Measurements from ENCODE around the gene HMGN2.

HMGN2 gene

DNA sequence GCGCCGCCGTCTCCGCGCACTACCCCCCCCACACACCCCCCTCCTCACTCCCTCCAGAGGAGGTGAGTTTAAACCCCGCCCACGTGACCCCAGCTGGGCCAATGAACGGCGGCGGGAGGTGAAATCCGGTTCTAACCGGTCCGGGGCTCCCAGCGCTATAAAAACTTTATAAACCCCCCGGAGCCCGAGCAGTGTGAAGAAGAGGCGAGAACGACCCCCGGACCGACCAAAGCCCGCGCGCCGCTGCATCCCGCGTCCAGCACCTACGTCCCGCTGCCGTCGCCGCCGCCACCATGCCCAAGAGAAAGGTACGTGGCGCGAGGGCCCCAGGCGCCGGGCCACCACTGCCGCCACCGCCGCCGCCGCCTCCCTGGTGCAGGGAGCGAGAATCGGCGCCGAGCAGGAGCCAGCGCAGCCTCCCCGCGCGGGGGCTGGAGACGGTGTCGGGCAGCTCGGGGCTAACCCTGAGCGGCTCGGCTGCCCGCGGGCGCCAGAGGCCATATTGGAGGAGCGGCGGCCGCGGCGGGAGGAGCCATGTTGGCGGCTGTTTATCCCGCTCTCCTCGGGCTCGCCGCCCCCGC lies at the start of gene HMGN2:
HMGN2 (plus strand) TSS at position 121 of the 581 bp plus-strand sequence; CDS start at position 294, 173 bp downstream.
- Histone ChIP-seq H3K4me3 (ENCODE audit: low read depth in 1 of 2, low read length in 1 of 2) (peak within 1 kb of the TSS; percentile 94 to 99), H3K27me3 (no peaks in the 10 kb centered on the region), H3K27ac (peak within 1 kb of the TSS; percentile 98), H3K4me1 (ENCODE audit: control insufficient read depth in 1 of 2, insufficient read depth in 1 of 2, low read depth in 1 of 2, low read length in 1 of 2) (peaks cover 53 to 61% of the 10 kb centered on the region in 2 experiments), H3K9me3 (no peaks in the 10 kb centered on the region), H3K36me3 (peaks cover 40% of the 10 kb centered on the region)
- TF ChIP-seq, protein P1, sequence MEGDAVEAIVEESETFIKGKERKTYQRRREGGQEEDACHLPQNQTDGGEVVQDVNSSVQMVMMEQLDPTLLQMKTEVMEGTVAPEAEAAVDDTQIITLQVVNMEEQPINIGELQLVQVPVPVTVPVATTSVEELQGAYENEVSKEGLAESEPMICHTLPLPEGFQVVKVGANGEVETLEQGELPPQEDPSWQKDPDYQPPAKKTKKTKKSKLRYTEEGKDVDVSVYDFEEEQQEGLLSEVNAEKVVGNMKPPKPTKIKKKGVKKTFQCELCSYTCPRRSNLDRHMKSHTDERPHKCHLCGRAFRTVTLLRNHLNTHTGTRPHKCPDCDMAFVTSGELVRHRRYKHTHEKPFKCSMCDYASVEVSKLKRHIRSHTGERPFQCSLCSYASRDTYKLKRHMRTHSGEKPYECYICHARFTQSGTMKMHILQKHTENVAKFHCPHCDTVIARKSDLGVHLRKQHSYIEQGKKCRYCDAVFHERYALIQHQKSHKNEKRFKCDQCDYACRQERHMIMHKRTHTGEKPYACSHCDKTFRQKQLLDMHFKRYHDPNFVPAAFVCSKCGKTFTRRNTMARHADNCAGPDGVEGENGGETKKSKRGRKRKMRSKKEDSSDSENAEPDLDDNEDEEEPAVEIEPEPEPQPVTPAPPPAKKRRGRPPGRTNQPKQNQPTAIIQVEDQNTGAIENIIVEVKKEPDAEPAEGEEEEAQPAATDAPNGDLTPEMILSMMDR (IDR thresholded peaks at IDR 0.05), result no peak

DNA sequence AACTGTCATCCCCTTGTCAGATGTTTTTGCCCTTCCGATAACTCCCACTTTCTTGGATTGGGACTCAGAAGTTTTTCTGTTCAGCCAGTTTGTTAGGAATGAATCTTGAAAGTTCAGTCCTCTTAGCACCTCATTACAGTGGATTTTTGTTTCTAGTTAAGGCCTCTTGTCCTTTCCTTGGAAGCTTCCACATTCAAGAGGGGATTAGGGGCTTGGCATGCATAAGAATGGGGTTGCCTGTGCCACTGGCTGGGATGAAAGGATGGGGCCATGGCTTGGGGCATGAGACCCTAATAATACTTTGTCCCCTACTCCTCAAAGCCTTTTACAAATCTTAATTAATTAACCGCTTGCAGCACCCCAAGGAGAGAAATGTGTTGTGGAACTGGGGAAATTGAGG lies 42.5 kb upstream of the HMGN2 start:
- TF ChIP-seq, protein P1 (IDR thresholded peaks at IDR 0.05), result no peak
- no peaks in the 10 kb centered on the region for H3K9me3 ChIP-seq
- H3K4me1 ChIP-seq (ENCODE audit: control insufficient read depth in 1 of 2, insufficient read depth in 1 of 2, low read depth in 1 of 2, low read length in 1 of 2), result peaks cover 16 to 30% of the 10 kb centered on the region in 2 experiments

DNA sequence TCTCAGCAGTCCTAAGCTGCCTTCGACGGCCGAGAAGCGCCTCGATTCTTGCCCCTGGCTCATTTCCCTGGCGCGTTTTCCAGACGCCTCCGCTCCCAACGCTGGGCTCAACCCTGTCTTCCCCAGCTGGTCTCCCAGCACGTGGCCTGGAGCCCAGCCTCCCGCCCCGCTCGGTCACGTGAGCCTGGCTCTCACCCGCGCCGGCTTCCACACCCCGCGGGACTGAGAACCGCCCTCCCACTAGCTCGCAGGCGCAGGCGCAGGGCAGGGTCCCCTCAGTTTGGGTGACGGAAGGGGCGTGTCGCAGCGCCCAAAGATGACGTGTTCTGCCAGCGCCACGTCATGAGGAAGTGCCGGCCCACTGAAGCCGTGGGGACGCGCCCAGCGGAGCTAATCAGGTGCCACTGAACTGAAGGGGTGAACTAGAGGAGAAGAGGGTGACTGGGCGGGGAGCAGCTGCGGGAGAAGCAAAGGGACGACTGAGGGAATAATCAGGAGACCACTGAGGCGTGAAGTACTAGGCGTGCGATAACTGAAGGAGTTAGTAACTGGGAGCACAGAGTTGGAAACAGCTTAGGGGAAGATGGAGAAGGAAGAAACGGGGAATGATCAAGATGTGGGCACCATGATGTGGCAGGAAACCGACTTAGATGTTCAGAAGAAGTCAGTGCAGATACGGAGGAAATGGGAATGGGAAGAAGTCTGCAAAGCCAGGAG lies 40.1 kb upstream of the HMGN2 start, which contains the start of gene DHDDS:
DHDDS (plus strand) TSS at position 343 of the 717 bp plus-strand sequence. CDS start 625 bp downstream, outside the sequence.
- Histone ChIP-seq H3K4me1 (ENCODE audit: control insufficient read depth in 1 of 2, insufficient read depth in 1 of 2, low read depth in 1 of 2, low read length in 1 of 2) (peaks cover 16 to 30% of the 10 kb centered on the region in 2 experiments), H3K27me3 (peaks cover 6% of the 10 kb centered on the region), H3K9me3 (no peaks in the 10 kb centered on the region), H3K36me3 (peaks cover 7% of the 10 kb centered on the region), H3K27ac (peak within 1 kb of the TSS; percentile 83), H3K4me3 (ENCODE audit: low read depth in 1 of 2, low read length in 1 of 2) (peak within 1 kb of the TSS; percentile 80 to 83)
- TF ChIP-seq, protein P1 (IDR thresholded peaks at IDR 0.05), result peak; percentile 46

More for the DNA sequence above, 42.5 kb upstream of the HMGN2 start:
- Histone ChIP-seq H3K36me3 (no peaks in the 10 kb centered on the region), H3K4me3 (ENCODE audit: low read depth in 1 of 2, low read length in 1 of 2) (no peak overlapping the region), H3K27ac (no peak overlapping the region), H3K27me3 (peaks cover 11% of the 10 kb centered on the region)

DNA sequence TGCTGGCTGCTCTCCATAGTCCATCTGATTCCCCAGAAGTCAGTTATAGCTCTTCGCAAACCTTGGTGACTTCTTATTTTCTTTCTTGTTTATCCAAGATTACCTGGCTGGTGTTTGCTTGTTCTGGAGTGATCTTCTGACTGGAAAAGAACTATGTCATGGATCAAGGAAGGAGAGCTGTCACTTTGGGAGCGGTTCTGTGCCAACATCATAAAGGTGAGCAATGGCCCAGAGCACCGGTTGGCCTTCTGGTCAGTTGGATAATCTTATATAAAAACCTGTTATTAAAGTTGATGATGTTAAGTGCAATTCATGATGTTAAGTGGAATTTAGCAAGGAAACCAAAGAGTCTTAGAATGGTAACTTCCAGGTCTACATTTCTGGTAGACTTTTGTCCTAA lies 39.4 kb upstream of the HMGN2 start:
- TF ChIP-seq, protein P1 (IDR thresholded peaks at IDR 0.05), result no peak
- peaks cover 6% of the 10 kb centered on the region for H3K27me3 ChIP-seq
- peak overlapping the region; percentile 83 for H3K27ac ChIP-seq
- H3K4me1 ChIP-seq (ENCODE audit: control insufficient read depth in 1 of 2, insufficient read depth in 1 of 2, low read depth in 1 of 2, low read length in 1 of 2), result peaks cover 16 to 30% of the 10 kb centered on the region in 2 experiments
- H3K4me3 ChIP-seq (ENCODE audit: low read depth in 1 of 2, low read length in 1 of 2), result peak overlapping the region; percentile 80 to 83
- H3K9me3 ChIP-seq, result no peaks in the 10 kb centered on the region
- H3K36me3 ChIP-seq, result peaks cover 14% of the 10 kb centered on the region

DNA sequence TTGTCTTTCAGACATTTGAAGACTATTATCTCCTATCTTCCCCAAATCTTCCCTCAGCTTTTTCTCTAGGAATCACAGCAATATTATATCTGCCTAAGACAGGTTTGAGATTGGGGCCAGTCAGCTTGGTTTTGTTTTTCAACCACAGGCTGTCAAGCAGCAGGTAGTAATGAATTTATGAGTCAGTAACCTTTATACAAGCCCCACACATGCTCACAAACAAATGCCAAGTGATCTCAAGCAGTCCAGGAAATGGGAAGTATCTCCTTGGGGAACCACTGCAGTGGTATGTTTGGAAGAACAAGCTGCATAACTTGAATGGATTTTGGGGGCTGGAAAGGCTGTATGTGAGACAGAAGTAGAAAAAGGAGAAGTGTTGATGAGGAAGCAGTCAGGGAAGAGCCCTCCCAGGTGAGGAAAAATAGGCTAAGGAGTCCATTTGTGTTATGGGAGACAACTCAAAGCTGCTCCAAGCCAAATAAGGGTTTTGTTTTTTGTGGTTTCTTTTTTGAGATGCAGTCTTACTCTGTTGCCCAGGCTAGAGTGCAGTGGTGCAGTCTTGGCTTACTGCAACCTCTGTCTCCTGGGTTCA lies 38.0 kb upstream of the HMGN2 start:
- Histone ChIP-seq H3K4me1 (ENCODE audit: control insufficient read depth in 1 of 2, insufficient read depth in 1 of 2, low read depth in 1 of 2, low read length in 1 of 2) (peaks cover 16 to 30% of the 10 kb centered on the region in 2 experiments), H3K9me3 (no peaks in the 10 kb centered on the region), H3K27ac (peak overlapping the region; percentile 53), H3K4me3 (ENCODE audit: low read depth in 1 of 2, low read length in 1 of 2) (no peak overlapping the region), H3K36me3 (peaks cover 28% of the 10 kb centered on the region), H3K27me3 (peaks cover 6% of the 10 kb centered on the region)
- TF ChIP-seq, protein P1 (IDR thresholded peaks at IDR 0.05), result no peak

Measured in neutrophil (primary cell).